Liver (tissue), 9 donors: Measurements from ENCODE around the gene PNPLA3. TPM values are rescaled to one million over a fixed set of nuclear protein-coding genes. Genes with fewer than 3 reads are reported as not detected.

ENCODE experiments used
- DNase-seq: peaks from one replicate; pipeline ENCODE4 v3.0.0-alpha.2; 2017; ENCODE audit warnings: low spot score
- H3K27ac ChIP-seq, 2 donors: one replicate each; pipeline ENCODE4 v1.7.0; 2013; ENCODE audit warnings: inconsistent platforms in 2 of 2, low read length in 2 of 2, control low read depth in 1 of 2, low read depth in 1 of 2, mild to moderate bottlenecking in 1 of 2
- H3K27me3 ChIP-seq, 4 donors: one replicate each; pipeline versions ENCODE4 v1.6.1 to v1.7.0; 2013; ENCODE audit warnings: low read length in 3 of 4, inconsistent platforms in 1 of 4, mild to moderate bottlenecking in 1 of 4, moderate library complexity in 1 of 4; ENCODE audit not compliant: control insufficient read depth in 4 of 4, insufficient read depth in 4 of 4
- H3K36me3 ChIP-seq, 4 donors: one replicate each; pipeline versions ENCODE4 v1.6.1 to v1.7.0; 2013; ENCODE audit warnings: low read length in 3 of 4, mild to moderate bottlenecking in 3 of 4, low read depth in 1 of 4, moderate library complexity in 1 of 4; ENCODE audit not compliant: control insufficient read depth in 4 of 4, insufficient read depth in 3 of 4
- H3K4me1 ChIP-seq, 4 donors: one replicate each; pipeline versions ENCODE4 v1.6.1 to v1.7.0; 2013; ENCODE audit warnings: low read length in 3 of 4, mild to moderate bottlenecking in 3 of 4, moderate library complexity in 1 of 4; ENCODE audit not compliant: control insufficient read depth in 4 of 4, insufficient read depth in 4 of 4
- H3K4me3 ChIP-seq, 3 donors: one replicate each; pipeline versions ENCODE4 v1.6.1 to v1.7.0; 2013; ENCODE audit warnings: low read length in 3 of 3, control low read depth in 1 of 3, low read depth in 1 of 3, mild to moderate bottlenecking in 1 of 3
- H3K9ac ChIP-seq, 2 donors: one replicate each; pipeline ENCODE4 v1.7.0; 2013; ENCODE audit warnings: low read length in 2 of 2, mild to moderate bottlenecking in 2 of 2, moderate library complexity in 2 of 2, control low read depth in 1 of 2, low read depth in 1 of 2
- H3K9me3 ChIP-seq, 4 donors: one replicate each; pipeline versions ENCODE4 v1.6.1 to v1.7.0; 2013; ENCODE audit warnings: low read length in 3 of 4; ENCODE audit not compliant: control insufficient read depth in 4 of 4
- ATF3 ChIP-seq: IDR thresholded peaks from 2 replicates; pipeline ENCODE4 v1.6.1; 2016; ENCODE audit warnings: antibody characterized with exemption
- CTCF ChIP-seq: fragments of 150-350 bp; IDR thresholded peaks from 2 replicates; pipeline ENCODE4 v1.5.1; 2017; ENCODE audit warnings: improper control_type of control experiment, low read depth, low read length; ENCODE audit not compliant: missing input control
- EGR1 ChIP-seq, 2 donors: IDR thresholded peaks; 2 replicates each; pipeline ENCODE4 v1.6.1; 2016 to 2018; ENCODE audit warnings: antibody characterized with exemption in 2 of 2, low read depth in 2 of 2
- FOXA1 ChIP-seq: IDR thresholded peaks from 2 replicates; pipeline ENCODE4 v1.6.1; 2016; ENCODE audit warnings: antibody characterized with exemption
- FOXA2 ChIP-seq: IDR thresholded peaks from 2 replicates; pipeline ENCODE4 v1.6.1; 2016; ENCODE audit warnings: antibody characterized with exemption
- GABPA ChIP-seq, 2 donors: IDR thresholded peaks in 1 of 2; conservative IDR thresholded peaks in 1 of 2; 2 replicates each; pipeline ENCODE4 v1.6.1; 2016; ENCODE audit warnings: antibody characterized with exemption in 2 of 2, mild to moderate bottlenecking in 1 of 2, moderate library complexity in 1 of 2
- HNF4A ChIP-seq, 2 donors: conservative IDR thresholded peaks; 2 replicates each; pipeline ENCODE4 v1.6.1; 2016; ENCODE audit warnings: antibody characterized with exemption in 2 of 2, mild to moderate bottlenecking in 2 of 2
- HNF4G ChIP-seq: IDR thresholded peaks from 2 replicates; pipeline ENCODE4 v1.6.1; 2016; ENCODE audit warnings: antibody characterized with exemption
- JUND ChIP-seq, 2 donors: IDR thresholded peaks; 2 replicates each; pipeline ENCODE4 v1.6.1; 2016; ENCODE audit warnings: antibody characterized with exemption in 2 of 2
- MAX ChIP-seq: IDR thresholded peaks from 2 replicates; pipeline ENCODE4 v1.6.1; 2016; ENCODE audit warnings: antibody characterized with exemption
- NR2F2 ChIP-seq: IDR thresholded peaks from 2 replicates; pipeline ENCODE4 v1.6.1; 2016; ENCODE audit warnings: antibody characterized with exemption
- RAD21 ChIP-seq, 2 donors: IDR thresholded peaks; 2 replicates each; pipeline ENCODE4 v1.6.1; 2016; ENCODE audit warnings: antibody characterized with exemption in 2 of 2, mild to moderate bottlenecking in 2 of 2
- REST ChIP-seq: IDR thresholded peaks from 2 replicates; pipeline ENCODE4 v1.6.1; 2016; ENCODE audit warnings: antibody characterized with exemption, mild to moderate bottlenecking
- RXRA ChIP-seq, 2 donors: IDR thresholded peaks; 2 replicates each; pipeline ENCODE4 v1.6.1; 2017 to 2018; ENCODE audit warnings: antibody characterized with exemption in 2 of 2, mild to moderate bottlenecking in 1 of 2
- SP1 ChIP-seq: IDR thresholded peaks from 2 replicates; pipeline ENCODE4 v1.6.1; 2018; ENCODE audit warnings: antibody characterized with exemption, mild to moderate bottlenecking
- TAF1 ChIP-seq: conservative IDR thresholded peaks from 2 replicates; pipeline ENCODE4 v1.6.1; 2016; ENCODE audit warnings: antibody characterized with exemption, mild to moderate bottlenecking
- YY1 ChIP-seq: IDR thresholded peaks from 2 replicates; pipeline ENCODE4 v1.6.1; 2016; ENCODE audit warnings: antibody characterized with exemption, mild to moderate bottlenecking
- ZBTB33 ChIP-seq: IDR thresholded peaks from 2 replicates; pipeline ENCODE4 v1.6.1; 2016; ENCODE audit warnings: antibody characterized with exemption
- WGBS: extraction: QIAGEN DNeasy Blood & Tissue Kit; methylation state at CpG from one replicate; pipeline ENCODE4 v1.1.7; 2013; 5-methylcytosine and 5-hydroxymethylcytosine counted together
- polyA plus RNA-seq, 2 donors: library from polyadenylated mRNA; stranded (reverse) in 1 of 2; unstranded in 1 of 2; fragments of 200-250 nt in 1 of 2; fragments of >200 nt in 1 of 2; fragmentation: Nextera tagmentation in 1 of 2; extraction: Ambion mirVana in 1 of 2; gene quantifications; one replicate each; pipeline versions ENCODE4 v1.2.1 to v1.2.3, GENCODE V29; 2013 to 2015
- total RNA-seq, 2 donors: library from RNA; depleted of rRNA; stranded (reverse); fragments of >200 nt; gene quantifications; one replicate each; pipeline ENCODE4 v1.2.3, GENCODE V29; 2014
- donor health status: healthy.
- donor health status: healthy.
- donor health status: healthy.
- donor health status: healthy.
- donor health status: healthy.

Gene PNPLA3
- total and polyA plus RNA-seq, 4 donors = 15.9 to 59.1 (median 24.8) TPM

GRCh38 chr22:43883719-43884415 lies 39.7 kb upstream of the PNPLA3 start:
- Histone ChIP-seq H3K9ac (no peak overlapping the region), H3K27ac (no peak overlapping the region), H3K27me3 (no peaks in the 10 kb centered on the region), H3K4me1 (peaks cover 0 to 6% (median 2%) of the 10 kb centered on the region in 4 donors), H3K9me3 (no peaks in the 10 kb centered on the region), H3K4me3 (no peak overlapping the region), H3K36me3 (no peaks in the 10 kb centered on the region)
- 86% methylated on average over 17 of the region's 17 CpGs for WGBS
- no peak for DNase-seq
- no peak for TF ChIP-seq YY1
- TF ChIP-seq REST = no peak
- TF ChIP-seq SP1 = no peak
- TF ChIP-seq RAD21 (IDR thresholded peaks at IDR 0.05) = no peak
- no peak for TF ChIP-seq GABPA (IDR thresholded peaks at IDR 0.05 in 1 of 2, conservative IDR thresholded peaks at IDR 0.05 in 1 of 2)
- TF ChIP-seq ZBTB33 = no peak
- no peak for TF ChIP-seq CTCF
- no peak for TF ChIP-seq RXRA (IDR thresholded peaks at IDR 0.05)
- no peak for TF ChIP-seq HNF4G
- TF ChIP-seq NR2F2 = no peak
- TF ChIP-seq TAF1 = no peak
- no peak for TF ChIP-seq HNF4A (conservative IDR thresholded peaks at IDR 0.05)
- no peak for TF ChIP-seq JUND (IDR thresholded peaks at IDR 0.05)
- no peak for TF ChIP-seq EGR1 (IDR thresholded peaks at IDR 0.05; ENCODE audit: low read depth in 2 of 2)
- TF ChIP-seq FOXA1 = no peak
- no peak for TF ChIP-seq ATF3
- no peak for TF ChIP-seq MAX
- TF ChIP-seq FOXA2 = no peak
